ENCODE results near the gene GPR162.

The GPR162 gene

GRCh38 chr12:6860942-6861341 is 39.3 kb downstream of the GPR162 start:
- TF ChIP-seq ZFX (IDR thresholded peaks at IDR 0.05; ENCODE audit: borderline replicate concordance) (no peak), CTCF (IDR thresholded peaks at IDR 0.05) (no peak)
- no peak overlapping the region for H3K27ac ChIP-seq

GRCh38 chr12:6861391-6861790 is 39.8 kb downstream of the GPR162 start:
- H3K27ac ChIP-seq = no peak overlapping the region
- TF ChIP-seq ZFX (IDR thresholded peaks at IDR 0.05; ENCODE audit: borderline replicate concordance) (no peak), CTCF (IDR thresholded peaks at IDR 0.05) (no peak)

- H3K27ac ChIP-seq = 0 out of 2 replicates have a peak overlapping the region, but pooled peaks have one; percentile 4
- no peak for TF ChIP-seq ZFX (IDR thresholded peaks at IDR 0.05; ENCODE audit: borderline replicate concordance)
- TF ChIP-seq CTCF (IDR thresholded peaks at IDR 0.05) = no peak
Measured at GRCh38 chr12:6863033-6863432, 41.4 kb downstream of the GPR162 start.

- 0 out of 2 replicates have a peak overlapping the region, but pooled peaks have one; percentile 4 for H3K27ac ChIP-seq
- TF ChIP-seq ZFX (IDR thresholded peaks at IDR 0.05; ENCODE audit: borderline replicate concordance) = no peak
- no peak for TF ChIP-seq CTCF (IDR thresholded peaks at IDR 0.05)
Measured at GRCh38 chr12:6863586-6864321, 42.1 kb downstream of the GPR162 start.

GRCh38 chr12:6865307-6865706 is 43.7 kb downstream of the GPR162 start:
- H3K27ac ChIP-seq = 0 out of 2 replicates have a peak overlapping the region, but pooled peaks have one; percentile 99

- peak overlapping the region; percentile 99 for H3K27ac ChIP-seq
- TF ChIP-seq CTCF (IDR thresholded peaks at IDR 0.05) = no peak
- TF ChIP-seq ZFX (IDR thresholded peaks at IDR 0.05; ENCODE audit: borderline replicate concordance) = no peak
Measured at GRCh38 chr12:6866163-6866919, 44.7 kb downstream of the GPR162 start.

GRCh38 chr12:6866920-6867412 is 45.3 kb downstream of the GPR162 start:
- TF ChIP-seq CTCF (IDR thresholded peaks at IDR 0.05) (no peak), ZFX (IDR thresholded peaks at IDR 0.05; ENCODE audit: borderline replicate concordance) (no peak)
- H3K27ac ChIP-seq = peak overlapping the region; percentile 99

Data from 22Rv1 (cell line).